Astrocyte of the hippocampus (primary cell): ENCODE data around the gene KDM6B.
A peak's percentile ranks its signal among the peaks of the same experiment; 100 is the strongest.

Experiments used
- DNase-seq: peaks from one replicate; pipeline ENCODE4 v3.0.0; 2011; ENCODE audit warnings: low read depth, low spot score

Gene KDM6B

DNA sequence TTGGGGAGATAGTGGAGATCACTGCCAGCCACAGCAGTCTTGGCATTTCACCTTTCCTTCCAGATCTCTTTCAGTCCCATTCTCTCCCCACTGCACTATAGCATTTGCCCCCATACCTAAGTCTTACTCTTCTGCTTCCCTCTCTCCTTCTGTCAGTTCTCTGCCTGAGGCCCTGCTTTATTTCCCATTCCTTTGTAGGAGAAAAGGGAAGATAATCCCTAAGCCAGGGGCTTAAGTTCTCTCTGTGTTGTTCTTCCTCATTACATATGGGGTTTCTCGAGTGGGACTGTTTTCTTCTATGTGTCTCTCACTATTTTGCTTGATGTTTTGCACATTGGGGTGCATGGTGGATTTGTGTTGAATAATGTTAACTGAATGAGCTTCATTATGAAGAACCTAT is 6.4 kb downstream of the KDM6B start:
- DNase-seq, result no peak

DNA sequence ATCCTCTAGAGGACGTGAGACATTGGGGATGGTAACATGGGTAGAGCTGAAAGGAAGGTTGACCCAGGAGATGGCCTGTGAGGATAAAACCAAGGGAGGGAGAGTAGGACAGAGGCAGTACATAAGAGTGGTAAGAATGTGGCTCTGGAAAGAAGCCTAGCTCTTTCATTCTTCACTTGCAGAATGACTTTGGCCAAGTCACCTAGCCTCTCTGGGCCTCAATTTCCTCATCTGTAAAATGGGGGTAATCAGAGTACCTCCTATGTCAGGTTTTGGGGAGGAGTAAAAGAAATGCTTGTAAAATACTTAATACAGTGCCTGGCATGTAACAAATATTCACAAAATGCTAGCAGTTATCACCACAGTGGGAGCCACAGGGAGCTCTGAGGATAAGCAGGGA is 6.9 kb downstream of the KDM6B start:
- DNase-seq, result no peak

DNA sequence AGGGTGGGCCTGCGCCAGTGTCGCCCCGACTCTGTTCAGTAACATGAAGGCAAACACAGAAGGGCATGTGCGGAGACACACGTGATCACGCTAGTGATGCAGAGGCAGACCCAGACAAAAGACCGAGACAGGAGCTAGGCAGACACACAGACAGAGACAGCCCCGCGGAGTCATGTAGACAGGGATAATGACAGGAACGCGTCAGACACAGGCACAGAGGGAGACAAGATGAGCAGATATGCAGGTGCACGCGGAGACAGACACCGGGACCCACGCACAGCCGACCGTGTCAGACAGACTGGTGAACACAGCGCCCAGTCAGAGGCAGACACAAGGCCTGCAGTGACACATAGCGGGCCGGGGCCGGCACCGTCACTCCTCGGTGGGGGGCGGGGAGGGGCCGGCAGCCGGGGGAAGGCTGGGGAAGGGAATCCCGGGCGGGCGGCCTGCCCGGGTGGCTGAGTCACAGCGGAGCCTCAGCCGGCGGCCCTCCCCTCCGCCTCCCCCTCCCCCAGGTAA is 7.4 kb downstream of the KDM6B start:
- DNase-seq, result peak; percentile 97

DNA sequence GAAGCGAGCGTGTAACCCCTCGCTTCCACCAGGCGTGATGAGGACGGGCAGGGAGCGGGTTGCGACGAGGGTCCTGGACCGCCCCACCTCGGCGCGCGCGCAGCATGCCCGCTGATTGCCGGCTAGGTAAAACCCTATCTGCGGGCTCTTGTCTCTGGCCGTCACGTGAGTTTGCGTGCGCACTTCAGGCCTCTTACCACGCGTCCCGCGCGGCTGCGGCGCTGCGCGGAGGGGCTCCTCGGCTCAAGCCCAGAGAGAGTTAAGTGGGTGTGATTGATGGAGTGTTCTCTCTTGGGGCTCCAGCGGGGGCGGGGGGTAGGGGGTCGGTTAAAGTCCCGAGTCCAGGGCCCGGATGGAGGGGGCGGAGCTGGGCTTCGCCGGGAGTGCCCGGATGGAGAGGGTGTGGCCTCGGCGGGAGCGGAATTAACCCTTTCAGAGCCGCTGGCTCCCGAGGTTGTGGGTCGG is 7.9 kb downstream of the KDM6B start:
- peak; percentile 95 for DNase-seq

DNA sequence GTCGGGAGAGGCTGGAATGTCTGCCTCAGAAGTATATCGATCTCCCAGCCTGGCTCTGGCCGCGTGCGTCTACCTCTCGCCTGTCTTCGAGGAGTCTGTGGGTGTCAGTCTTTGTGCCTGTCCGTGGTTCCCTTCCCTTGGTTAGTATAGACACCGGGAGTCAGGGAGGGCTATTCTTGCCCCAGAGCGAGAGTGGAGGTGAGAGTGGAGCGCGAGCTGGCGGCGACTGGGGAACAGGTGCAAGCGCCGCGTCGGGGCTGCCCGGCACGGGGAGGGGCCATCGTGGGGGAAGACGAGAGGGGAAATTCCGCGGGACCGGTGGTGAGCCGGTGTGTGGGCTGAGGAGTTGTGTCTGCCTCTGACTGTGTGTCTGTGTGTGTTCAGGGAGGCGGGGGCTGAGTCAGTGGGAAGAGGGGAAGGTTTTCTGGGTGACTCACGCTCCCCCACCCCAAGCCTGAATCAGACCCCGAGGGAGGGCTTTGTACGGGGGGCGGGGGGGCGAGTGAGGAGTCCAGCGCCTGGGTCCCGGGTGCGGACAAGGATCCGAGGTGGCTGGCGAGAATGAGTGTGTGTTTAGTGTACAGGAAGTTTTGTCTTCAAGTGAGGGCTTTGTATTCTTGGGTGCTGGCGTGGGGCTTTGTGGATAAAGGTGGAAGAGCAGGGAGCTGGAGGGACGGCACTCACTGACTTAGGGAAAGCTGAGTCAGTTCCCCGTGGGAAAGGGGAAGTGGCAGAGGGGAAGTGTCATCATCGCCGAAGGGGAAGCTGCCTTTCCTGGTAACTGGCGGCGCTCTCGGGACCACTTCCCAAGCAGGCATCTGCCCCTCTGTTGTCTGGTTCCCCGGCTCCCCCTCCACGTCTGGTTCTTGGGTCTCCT is 8.6 kb downstream of the KDM6B start:
- peak; percentile 95 for DNase-seq

DNA sequence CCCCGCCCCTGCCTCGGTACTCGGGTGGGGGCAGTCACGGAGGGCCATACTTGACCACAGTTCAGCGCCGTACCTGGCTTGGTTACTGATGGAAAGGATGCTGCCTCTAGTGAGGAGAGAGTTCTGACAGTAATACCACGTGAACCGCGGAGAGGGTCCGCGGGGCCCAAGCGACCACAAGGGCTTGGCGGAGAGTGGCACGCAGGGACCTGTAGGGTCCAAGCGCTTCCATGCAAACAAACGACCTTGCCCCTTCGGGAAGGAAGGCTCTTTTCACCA is 9.2 kb downstream of the KDM6B start:
- DNase-seq, result no peak

DNA sequence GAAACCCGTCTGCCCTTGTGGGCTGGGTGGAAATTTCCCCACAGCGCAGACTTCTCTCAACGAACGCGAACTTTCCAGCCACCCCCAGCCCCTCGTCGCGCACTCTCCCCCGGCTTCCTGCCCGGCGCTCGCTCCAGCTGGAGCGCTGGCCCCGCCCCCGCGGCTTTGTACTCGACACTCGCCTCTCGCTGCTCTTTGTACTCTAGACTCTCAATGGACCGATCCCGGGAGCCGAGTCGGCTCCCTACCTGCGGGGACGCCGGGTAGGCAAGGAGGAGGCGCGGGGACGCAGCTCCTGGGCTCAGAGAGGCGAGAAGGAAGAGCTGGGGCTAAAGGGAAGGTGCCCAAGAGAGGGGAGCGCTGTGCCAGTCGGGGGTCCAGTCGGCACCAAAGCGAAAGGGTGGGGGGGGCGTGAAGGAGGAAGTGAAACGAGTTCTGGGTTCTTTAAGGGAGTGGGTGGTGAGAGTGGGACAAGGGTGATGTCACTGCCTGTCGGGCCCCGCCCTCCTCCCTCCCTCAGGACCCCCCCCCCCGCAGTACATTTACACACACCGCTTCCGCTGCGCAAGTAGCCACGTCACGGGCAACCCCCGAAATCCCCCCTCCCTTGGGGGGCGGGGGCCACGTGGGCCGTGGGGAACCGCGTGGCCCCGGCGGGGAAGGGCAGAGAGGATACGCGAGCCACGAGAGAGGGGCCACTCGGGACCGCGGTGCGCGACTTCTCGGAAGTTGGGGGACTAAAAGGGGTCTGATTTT is 9.7 kb downstream of the KDM6B start:
- DNase-seq, result peak; percentile 92

DNA sequence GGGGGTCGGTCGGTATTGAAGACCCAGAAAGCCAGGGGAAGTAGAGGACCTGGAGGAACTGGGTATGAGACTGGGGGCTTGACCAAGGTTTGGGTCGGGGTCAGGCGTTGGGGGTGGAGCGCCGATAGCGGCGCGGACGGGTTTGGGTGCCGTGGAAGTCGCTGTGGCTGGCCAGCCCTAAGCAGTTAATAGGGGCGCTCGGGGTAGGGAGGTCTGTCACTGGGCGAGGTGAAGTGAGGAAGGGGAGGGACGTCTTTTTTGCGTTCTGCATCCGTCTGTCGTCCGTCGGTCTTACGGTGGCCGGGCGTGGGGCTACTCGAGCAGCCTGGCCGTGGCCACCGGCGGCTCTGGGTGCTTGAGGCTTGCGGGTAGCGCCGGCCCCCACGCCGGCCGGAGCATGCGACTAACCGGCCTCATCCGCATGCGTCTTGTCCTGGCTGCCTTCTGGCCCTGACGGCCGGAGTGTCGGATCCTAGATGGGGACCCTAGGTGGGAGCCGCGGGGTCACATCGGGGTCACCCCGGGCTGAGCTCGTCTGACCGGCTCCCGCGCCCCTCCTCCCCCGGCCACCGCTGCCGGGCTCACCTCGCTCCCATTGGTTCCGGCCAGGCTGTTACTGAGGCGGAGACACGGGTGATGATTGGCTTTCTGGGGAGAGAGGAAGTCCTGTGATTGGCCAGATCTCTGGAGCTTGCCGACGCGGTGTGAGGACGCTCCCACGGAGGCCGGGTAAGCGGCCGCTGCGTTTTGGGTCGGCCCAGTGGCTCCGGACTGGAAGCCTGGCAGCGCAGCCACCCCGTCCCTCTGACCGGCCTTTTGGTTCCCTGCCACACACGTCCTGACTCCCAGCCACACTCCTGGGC is 10.5 kb downstream of the KDM6B start:
- DNase-seq, result peak; percentile 98

DNA sequence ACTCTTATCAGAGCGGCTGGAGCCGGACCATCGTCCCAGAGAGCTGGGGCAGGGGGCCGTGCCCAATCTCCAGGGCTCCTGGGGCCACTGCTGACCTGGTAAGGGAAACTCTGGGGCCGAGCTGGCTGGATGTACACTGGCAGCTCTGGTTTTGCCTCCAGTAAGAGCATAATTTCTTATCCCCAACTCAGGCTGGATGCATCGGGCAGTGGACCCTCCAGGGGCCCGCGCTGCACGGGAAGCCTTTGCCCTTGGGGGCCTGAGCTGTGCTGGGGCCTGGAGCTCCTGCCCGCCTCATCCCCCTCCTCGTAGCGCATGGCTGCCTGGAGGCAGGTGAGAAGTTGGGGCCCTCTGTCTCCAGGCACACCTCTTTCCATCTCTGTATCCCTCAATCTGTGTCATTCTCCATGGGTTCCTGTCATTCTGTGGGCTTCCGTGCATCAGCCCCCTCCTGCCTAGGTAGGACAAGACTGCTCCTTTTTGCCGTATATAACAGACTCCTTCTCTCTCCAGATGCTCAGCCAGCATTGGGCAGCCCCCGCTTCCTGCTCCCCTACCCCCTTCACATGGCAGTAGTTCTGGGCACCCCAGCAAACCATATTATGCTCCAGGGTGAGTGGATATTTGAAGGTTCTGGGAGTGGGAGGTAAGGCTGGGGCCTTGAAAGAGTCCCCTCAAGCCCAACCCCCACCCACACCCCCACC is 11.5 kb downstream of the KDM6B start:
- no peak for DNase-seq

DNA sequence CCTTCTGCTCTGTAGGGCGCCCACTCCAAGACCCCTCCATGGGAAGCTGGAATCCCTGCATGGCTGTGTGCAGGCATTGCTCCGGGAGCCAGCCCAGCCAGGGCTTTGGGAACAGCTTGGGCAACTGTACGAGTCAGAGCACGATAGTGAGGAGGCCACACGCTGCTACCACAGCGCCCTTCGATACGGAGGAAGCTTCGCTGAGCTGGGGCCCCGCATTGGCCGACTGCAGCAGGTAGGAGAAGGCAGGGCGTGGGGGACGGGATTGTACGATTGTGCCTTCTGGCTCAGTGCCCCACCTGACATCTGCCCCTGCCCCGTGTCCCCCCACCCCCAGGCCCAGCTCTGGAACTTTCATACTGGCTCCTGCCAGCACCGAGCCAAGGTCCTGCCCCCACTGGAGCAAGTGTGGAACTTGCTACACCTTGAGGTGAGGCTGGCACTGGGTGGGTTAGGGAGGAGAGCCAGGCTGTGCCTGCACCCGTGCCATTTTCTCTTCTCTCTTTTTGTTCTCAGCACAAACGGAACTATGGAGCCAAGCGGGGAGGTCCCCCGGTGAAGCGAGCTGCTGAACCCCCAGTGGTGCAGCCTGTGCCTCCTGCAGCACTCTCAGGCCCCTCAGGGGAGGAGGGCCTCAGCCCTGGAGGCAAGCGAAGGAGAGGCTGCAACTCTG is 12.2 kb downstream of the KDM6B start:
- no peak for DNase-seq

DNA sequence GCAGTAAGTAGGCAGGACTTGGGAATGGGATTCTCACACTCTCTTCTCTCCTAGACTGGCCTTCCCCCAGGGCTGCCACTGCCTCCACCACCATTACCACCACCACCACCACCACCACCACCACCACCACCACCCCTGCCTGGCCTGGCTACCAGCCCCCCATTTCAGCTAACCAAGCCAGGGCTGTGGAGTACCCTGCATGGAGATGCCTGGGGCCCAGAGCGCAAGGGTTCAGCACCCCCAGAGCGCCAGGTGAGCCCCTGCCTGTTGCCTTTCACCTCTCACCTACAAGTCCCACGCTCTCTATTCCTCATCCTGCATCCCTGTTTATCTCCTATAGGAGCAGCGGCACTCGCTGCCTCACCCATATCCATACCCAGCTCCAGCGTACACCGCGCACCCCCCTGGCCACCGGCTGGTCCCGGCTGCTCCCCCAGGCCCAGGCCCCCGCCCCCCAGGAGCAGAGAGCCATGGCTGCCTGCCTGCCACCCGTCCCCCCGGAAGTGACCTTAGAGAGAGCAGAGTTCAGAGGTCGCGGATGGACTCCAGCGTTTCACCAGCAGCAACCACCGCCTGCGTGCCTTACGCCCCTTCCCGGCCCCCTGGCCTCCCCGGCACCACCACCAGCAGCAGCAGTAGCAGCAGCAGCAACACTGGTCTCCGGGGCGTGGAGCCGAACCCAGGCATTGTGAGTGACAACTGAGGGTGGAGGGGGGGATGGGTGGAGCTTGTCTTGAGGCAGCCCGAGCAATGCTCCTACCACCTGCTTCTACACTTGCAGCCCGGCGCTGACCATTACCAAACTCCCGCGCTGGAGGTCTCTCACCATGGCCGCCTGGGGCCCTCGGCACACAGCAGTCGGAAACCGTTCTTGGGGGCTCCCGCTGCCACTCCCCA is 13.0 kb downstream of the KDM6B start:
- no peak for DNase-seq

DNA sequence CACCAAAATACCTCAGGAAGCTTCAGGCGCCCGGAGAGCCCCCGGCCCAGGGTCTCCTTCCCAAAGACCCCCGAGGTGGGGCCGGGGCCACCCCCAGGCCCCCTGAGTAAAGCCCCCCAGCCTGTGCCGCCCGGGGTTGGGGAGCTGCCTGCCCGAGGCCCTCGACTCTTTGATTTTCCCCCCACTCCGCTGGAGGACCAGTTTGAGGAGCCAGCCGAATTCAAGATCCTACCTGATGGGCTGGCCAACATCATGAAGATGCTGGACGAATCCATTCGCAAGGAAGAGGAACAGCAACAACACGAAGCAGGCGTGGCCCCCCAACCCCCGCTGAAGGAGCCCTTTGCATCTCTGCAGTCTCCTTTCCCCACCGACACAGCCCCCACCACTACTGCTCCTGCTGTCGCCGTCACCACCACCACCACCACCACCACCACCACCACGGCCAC is 14.1 kb downstream of the KDM6B start:
- DNase-seq, result no peak

DNA sequence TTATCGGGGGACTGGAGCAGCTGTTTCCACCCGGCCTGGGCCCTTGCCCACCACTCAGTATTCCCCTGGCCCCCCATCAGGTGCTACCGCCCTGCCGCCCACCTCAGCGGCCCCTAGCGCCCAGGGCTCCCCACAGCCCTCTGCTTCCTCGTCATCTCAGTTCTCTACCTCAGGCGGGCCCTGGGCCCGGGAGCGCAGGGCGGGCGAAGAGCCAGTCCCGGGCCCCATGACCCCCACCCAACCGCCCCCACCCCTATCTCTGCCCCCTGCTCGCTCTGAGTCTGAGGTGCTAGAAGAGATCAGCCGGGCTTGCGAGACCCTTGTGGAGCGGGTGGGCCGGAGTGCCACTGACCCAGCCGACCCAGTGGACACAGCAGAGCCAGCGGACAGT is 14.7 kb downstream of the KDM6B start:
- DNase-seq, result no peak

DNA sequence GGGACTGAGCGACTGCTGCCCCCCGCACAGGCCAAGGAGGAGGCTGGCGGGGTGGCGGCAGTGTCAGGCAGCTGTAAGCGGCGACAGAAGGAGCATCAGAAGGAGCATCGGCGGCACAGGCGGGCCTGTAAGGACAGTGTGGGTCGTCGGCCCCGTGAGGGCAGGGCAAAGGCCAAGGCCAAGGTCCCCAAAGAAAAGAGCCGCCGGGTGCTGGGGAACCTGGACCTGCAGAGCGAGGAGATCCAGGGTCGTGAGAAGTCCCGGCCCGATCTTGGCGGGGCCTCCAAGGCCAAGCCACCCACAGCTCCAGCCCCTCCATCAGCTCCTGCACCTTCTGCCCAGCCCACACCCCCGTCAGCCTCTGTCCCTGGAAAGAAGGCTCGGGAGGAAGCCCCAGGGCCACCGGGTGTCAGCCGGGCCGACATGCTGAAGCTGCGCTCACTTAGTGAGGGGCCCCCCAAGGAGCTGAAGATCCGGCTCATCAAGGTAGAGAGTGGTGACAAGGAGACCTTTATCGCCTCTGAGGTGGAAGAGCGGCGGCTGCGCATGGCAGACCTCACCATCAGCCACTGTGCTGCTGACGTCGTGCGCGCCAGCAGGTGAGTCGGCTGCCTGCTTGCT is 15.2 kb downstream of the KDM6B start:
- DNase-seq, result no peak

DNA sequence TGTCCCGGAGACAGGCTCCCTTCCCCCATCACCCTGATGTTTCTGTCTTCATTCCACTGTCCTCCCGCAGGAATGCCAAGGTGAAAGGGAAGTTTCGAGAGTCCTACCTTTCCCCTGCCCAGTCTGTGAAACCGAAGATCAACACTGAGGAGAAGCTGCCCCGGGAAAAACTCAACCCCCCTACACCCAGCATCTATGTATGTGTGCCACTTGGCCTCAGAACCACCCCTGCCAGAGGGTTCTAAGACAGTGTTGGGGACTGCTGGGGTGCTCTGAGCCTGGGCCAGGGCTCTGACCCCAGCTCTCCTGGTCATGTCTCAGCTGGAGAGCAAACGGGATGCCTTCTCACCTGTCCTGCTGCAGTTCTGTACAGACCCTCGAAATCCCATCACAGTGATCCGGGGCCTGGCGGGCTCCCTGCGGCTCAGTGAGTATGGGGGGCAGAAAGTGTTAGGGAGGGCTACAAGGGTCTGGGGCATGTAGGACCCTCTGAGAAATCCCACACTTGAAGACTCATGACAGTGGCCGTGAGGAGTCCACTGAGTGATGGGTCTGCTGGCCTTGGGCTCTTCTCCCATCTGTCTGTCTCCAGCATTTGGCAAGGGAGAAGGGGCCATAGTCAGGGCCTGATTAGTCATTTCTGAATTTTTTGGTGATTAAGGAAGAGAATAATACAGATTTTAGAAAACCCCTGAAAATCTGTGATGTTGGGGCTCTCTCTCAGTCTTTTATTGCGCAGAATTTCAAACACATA is 15.9 kb downstream of the KDM6B start:
- DNase-seq, result no peak

DNA sequence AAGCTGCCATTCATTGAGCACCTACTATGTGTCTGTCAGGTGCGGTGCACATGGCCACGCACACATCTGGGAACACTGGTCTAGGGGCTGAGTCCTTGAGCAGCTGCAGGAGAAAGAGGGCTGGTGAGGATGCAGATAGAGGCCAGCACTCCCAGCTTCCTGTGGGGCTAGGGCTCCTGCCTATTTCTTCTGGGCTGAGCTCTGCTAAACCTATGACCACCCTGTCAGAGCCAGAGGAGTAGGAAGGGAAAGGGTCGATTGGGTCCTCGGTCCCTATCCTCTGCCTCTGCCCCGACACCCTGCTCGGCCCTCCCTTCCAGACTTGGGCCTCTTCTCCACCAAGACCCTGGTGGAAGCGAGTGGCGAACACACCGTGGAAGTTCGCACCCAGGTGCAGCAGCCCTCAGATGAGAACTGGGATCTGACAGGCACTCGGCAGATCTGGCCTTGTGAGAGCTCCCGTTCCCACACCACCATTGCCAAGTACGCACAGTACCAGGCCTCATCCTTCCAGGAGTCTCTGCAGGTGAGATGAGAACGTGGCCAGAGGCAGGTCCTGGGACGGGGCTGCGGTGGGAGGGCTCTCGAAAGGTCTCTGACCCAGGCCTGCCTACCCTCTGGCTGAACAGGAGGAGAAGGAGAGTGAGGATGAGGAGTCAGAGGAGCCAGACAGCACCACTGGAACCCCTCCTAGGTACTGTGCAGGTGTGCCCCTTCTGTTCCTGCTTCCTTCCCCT is 16.9 kb downstream of the KDM6B start:
- no peak for DNase-seq

DNA sequence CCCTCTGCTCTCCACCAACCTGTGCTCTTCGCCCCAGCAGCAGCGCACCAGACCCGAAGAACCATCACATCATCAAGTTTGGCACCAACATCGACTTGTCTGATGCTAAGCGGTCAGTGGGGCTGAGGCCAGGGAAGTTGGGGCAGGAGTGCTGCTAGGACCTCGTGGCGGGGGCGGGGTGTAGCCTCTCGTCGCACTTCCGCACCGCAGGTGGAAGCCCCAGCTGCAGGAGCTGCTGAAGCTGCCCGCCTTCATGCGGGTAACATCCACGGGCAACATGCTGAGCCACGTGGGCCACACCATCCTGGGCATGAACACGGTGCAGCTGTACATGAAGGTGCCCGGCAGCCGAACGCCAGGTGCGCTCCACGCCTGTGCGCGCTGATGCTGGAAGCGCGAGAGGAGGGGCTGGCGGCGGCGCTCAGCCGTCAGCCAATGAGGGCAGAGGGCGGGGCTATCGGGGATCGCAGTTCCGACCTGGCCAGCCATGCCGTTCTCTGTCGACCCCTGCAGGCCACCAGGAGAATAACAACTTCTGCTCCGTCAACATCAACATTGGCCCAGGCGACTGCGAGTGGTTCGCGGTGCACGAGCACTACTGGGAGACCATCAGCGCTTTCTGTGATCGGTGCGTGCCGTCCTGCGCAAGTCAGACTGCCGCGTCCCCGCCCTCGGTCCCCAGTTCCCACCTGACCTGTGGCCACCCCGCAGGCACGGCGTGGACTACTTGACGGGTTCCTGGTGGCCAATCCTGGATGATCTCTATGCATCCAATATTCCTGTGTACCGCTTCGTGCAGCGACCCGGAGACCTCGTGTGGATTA is 17.6 kb downstream of the KDM6B start:
- peak; percentile 95 for DNase-seq
